NCI-H1092 (cell line): Measurements from ENCODE around the gene ACBD3.

Source experiments
- DNase-seq: peaks from one replicate; lab custom pipeline; 2025; lab: John Stamatoyannopoulos, UW

The ACBD3 gene

GRCh38 chr1:226134170-226135058, 52.1 kb downstream of the ACBD3 start:
- peak; percentile 42 for DNase-seq

- no peak for DNase-seq
These were observed 52.9 kb downstream of the ACBD3 start for GRCh38 chr1:226133504-226134123.

- no peak for DNase-seq
These were observed 53.6 kb downstream of the ACBD3 start for GRCh38 chr1:226132728-226133503.

- no peak for DNase-seq
These were observed 54.9 kb downstream of the ACBD3 start for GRCh38 chr1:226131639-226132038.

GRCh38 chr1:226129230-226129629, 57.3 kb downstream of the ACBD3 start:
- DNase-seq: no peak

- no peak for DNase-seq
These were observed 58.0 kb downstream of the ACBD3 start for GRCh38 chr1:226128487-226129075.

- DNase-seq: no peak
These were observed 59.5 kb downstream of the ACBD3 start for GRCh38 chr1:226126824-226127569.

GRCh38 chr1:226125831-226126230, 60.7 kb downstream of the ACBD3 start:
- DNase-seq: no peak

- peak; percentile 83 for DNase-seq
These were observed 61.4 kb downstream of the ACBD3 start for GRCh38 chr1:226125097-226125630.

GRCh38 chr1:226123591-226124471, 62.7 kb downstream of the ACBD3 start:
- DNase-seq: no peak

- no peak for DNase-seq
These were observed 63.4 kb downstream of the ACBD3 start for GRCh38 chr1:226123212-226123560.

- peak; percentile 72 for DNase-seq
These were observed 64.7 kb downstream of the ACBD3 start for GRCh38 chr1:226121587-226122400.

GRCh38 chr1:226121049-226121586, 65.4 kb downstream of the ACBD3 start:
- DNase-seq: no peak

- no peak for DNase-seq
These were observed 66.1 kb downstream of the ACBD3 start for GRCh38 chr1:226120398-226120797.

- no peak for DNase-seq
These were observed 67.4 kb downstream of the ACBD3 start for GRCh38 chr1:226119169-226119568.

GRCh38 chr1:226118357-226118756, 68.2 kb downstream of the ACBD3 start:
- no peak for DNase-seq

GRCh38 chr1:226117330-226117729, 69.2 kb downstream of the ACBD3 start:
- no peak for DNase-seq

- no peak for DNase-seq
These were observed 69.9 kb downstream of the ACBD3 start for GRCh38 chr1:226116673-226117072.

- DNase-seq: no peak
These were observed 73.9 kb downstream of the ACBD3 start for GRCh38 chr1:226112626-226113025.
